ENCODE results near the gene CARD6.

GRCh38 chr5:40829748-40830533, 11.2 kb upstream of the CARD6 start:
- TF ChIP-seq RFX5 (IDR thresholded peaks at IDR 0.05; ENCODE audit: borderline replicate concordance, low read depth, low read length) (no peak), ZNF274 (IDR thresholded peaks at IDR 0.05; ENCODE audit: borderline replicate concordance, extremely low read depth, low read length) (no peak), RNF2 (IDR thresholded peaks at IDR 0.05; ENCODE audit: borderline replicate concordance, low read depth, low read length, missing control alignments, poor library complexity, severe bottlenecking) (no peak), HDAC6 (IDR thresholded peaks at IDR 0.05; ENCODE audit: low read depth, low read length) (no peak), JUND (IDR thresholded peaks at IDR 0.05; ENCODE audit: low read length) (no peak)

Data from H1 (cell line).